Forelimb muscle (tissue), 1 donor: Measurements from ENCODE around the gene LIX1. TPM values are rescaled to one million over a fixed set of nuclear protein-coding genes. Genes with fewer than 3 reads are reported as not detected.
"Not testable (repeated sequence)": the region's sequence is repeated elsewhere in the genome, so short reads cannot be mapped to it uniquely, and the experiment has no call there.

Experiments
- DNase-seq: peaks from one replicate; pipeline ENCODE4 v3.0.0-alpha.2; 2013; ENCODE audit warnings: low read depth
- polyA plus RNA-seq: library from polyadenylated mRNA; unstranded; fragments of 120-200 nt; gene quantifications from one replicate; pipeline ENCODE4 v1.2.1, GENCODE V29; 2013; ENCODE audit not compliant: insufficient read length

LIX1 gene
- polyA plus RNA-seq, 1 donor = 4.2 TPM

DNA sequence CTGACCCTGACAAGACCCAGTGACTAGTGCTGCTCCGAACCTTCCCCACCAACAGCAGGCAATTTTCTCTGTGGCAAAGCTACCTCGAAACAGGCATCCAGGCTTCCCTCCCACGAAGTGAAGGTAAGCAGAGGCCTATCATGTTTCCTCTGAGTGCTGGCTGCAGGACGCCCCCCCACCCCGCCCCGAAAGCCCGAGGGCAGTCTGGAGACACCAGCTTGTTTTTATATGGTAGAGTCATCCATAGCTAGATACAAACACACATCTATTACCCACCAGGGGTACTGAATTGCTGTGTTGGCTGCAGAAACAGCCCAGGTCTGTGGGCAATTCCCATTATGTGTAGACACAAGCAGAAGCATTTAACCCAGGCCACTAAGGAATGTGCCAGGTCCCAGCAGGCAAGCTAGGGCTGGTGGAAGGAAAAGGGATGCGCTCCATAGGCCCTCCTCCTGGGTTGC lies 40.4 kb downstream of the LIX1 start:
- DNase-seq = no peak

GRCh38 chr5:97101189-97101910 lies 41.1 kb downstream of the LIX1 start:
- DNase-seq = no peak

DNA sequence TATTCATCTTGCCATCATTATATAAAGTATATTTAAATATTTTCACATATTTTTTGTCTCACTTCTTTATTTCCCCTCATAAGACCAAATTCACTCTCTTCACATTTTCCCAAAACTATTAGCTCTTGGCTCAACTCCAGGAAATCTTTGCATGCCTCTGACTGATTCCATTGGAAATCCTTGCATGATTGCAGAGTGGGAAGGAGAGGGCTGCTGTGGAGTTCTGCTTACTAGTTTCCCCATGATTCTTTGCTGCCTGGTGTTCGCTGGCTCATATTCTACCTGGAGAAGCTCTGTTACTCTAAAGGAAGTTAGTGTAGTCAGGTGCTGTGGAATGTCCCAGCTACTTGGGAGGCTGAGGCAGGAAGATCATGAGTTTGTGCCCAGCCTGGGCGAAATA lies 41.9 kb downstream of the LIX1 start:
- DNase-seq = no peak

- no peak for DNase-seq
Measured at GRCh38 chr5:97098922-97099321, 43.5 kb downstream of the LIX1 start.

- DNase-seq = no peak
Measured at GRCh38 chr5:97097326-97098230, 44.8 kb downstream of the LIX1 start.

- no peak for DNase-seq
Measured at GRCh38 chr5:97096846-97097245, 45.6 kb downstream of the LIX1 start.

- DNase-seq = no peak
Measured at GRCh38 chr5:97096191-97096590, 46.2 kb downstream of the LIX1 start.

- no peak for DNase-seq
Measured at GRCh38 chr5:97095318-97095732, 47.1 kb downstream of the LIX1 start.

GRCh38 chr5:97094579-97095317 lies 47.7 kb downstream of the LIX1 start:
- DNase-seq = no peak

DNA sequence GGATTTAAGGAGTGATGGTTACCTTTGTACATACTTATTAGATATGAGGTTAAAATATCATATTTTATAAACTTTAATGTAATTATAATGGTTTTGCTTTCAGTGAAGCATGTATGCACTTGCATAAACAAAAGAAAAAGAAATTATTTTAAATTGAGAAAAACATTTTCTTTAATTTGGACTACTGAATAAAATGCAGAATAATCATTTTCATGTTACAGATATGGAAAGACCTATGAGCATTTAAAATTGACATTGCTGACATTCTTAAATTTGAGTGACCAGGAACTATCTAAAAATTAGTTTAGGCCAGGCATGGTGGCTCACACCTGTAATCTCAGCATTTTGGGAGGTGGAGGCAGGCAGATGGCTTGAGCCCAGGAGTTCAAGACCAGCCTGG lies 49.2 kb downstream of the LIX1 start:
- no peak for DNase-seq

DNA sequence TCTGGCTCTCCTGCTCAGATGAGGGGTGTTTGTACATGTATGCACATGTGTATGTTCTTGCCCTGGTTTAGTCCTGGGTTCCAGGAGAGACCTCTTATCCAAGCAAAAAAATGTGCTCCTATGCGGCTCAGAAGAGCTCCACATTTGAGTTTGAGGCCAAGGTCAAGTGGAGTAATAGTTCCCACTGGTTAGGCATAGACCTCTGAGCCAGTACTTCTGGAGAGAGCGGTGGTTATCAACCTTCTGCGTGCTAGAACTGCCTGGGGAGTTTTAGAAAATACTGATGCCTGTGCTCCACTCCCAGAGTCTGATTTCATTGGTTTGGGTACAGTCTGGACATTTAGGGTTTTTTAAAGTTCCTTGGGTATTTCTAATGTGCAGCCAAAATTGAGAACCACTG lies 51.5 kb downstream of the LIX1 start:
- no peak for DNase-seq

DNA sequence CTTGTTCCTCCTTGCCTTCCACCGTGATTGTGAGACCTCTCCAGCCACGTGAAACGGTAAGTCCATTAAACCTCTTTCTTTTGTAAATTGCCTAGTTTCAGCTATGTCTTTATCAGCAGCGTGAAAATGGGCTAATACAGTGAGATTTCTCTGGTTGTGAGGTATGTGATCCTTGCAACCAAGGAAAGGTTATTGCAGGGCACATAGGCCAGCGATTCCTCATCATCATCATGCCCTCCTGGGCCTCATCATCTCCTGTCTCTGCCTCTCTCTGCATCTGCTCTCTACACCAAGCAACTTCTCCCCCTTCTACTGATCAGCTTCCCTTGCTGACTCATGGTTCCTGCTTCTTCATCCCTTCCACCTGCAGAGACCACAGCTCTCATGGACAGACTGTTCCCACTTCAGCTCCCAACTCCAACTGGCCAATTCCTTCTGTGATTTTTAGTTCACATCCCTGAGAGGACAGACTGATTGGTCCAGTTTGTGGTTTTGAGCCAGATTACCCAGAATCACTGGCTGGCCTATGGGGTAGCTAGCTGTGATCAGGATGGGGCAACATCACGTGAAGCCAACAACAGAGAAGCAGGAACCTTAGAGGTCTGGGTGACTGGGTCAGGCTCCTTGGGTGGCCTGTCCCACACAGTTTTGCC lies 53.1 kb downstream of the LIX1 start:
- DNase-seq = no peak

GRCh38 chr5:97088774-97089148 lies 53.6 kb downstream of the LIX1 start:
- DNase-seq = no peak

DNA sequence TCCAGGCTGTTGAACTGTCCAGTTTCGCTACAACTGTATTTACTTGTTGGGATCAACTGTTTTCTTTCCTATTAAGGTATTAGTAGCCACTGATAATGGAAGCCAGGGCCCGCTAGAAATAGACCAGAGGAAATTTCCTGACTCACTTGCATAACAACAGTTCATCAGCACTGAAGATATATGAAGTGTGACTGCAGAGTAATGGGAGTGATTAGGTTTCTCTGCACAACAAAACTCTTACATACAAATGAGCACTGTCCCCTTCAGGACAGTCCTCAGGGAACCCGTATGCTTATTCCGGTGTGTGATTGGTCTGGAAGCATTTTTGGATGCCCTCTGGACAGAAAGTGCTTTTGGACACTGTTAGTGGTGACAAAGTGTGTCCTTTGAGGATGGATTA lies 55.3 kb downstream of the LIX1 start:
- DNase-seq = no peak

DNA sequence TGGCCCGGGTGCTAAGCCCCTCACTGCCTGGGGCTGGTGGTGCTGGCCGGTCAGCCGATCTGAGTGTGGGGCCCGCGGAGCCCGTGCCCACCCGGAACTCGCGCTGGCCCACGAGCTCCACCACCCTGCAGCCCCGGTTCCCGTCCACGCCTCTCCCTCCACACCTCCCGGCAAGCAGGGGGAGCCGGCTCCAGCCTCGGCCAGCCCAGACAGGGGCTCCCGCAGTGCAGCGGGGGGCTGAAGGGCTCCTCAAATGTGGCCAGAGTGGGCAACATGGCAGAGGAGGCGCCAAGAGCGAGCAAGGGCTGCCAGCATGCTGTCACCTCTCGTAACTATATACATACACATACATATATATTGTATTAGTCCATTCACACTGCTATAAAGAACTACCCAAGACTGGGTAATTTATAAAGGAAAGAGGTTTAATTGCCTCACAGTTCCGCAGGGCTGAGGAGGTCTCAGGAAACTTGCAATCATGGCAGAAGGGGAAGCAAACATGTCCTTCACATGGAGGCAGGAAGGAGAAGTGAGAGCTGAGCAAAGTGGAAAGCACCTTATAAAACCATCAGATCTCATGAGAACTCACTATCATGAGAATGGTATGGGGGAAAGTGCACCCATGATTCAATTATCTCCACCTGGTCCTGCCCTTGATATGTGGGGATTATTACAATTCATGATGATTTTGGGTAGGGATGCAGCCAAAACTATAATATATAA lies 56.8 kb downstream of the LIX1 start:
- DNase-seq = no peak

DNA sequence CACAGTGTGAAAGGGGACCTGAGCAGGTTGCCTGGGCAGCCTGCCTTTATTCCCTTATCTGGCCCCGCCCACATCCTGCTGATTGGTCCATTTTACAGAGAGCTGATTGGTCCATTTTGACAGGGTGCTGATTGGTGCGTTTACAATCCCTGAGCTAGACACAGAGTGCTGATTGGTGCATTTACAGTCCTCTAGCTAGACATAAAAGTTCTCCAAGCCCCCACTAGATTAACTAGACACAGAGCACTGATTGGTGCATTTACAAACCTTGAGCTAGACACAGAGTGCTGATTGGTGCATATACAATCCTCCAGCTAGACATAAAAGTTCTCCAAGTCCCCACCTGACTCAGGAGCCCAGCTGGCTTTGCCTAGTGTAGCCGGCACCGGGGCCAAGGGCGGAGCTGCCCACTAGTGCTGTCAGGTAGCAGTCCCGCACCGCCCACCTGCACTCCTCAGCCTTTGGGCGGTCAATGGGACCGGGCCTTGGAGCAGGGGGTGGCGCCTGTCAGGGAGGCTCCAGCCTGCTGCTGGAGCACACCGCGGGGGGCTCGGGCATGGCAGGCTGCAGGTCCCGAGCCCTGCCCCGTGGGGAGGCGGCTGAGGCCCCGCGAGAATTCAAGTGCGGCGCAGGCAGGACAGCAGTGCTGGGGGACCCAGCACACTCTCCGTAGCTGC lies 57.5 kb downstream of the LIX1 start:
- DNase-seq = not testable (repeated sequence)

GRCh38 chr5:97078958-97079743 lies 63.3 kb downstream of the LIX1 start:
- DNase-seq = no peak

DNA sequence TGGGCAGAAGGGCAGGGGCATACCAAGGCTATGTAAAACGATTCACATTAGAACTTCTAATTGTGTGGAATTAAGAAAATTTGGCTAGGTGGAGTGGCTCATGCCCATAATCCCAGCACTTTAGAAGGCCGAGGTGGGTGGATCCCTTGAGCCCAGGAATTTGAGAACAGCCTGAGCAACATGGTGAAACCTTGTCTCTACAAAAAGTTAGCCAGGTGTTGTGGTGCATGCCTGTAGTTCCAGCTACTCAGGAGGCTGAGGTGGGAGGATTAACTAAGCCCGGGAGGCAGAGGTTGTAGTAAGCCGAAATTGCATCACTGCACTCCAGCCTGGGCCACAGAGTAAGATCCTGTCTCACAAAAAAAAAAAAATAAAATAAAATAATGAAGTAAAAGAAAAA lies 65.2 kb downstream of the LIX1 start:
- no peak for DNase-seq

GRCh38 chr5:97076098-97076497 lies 66.3 kb downstream of the LIX1 start:
- no peak for DNase-seq

DNA sequence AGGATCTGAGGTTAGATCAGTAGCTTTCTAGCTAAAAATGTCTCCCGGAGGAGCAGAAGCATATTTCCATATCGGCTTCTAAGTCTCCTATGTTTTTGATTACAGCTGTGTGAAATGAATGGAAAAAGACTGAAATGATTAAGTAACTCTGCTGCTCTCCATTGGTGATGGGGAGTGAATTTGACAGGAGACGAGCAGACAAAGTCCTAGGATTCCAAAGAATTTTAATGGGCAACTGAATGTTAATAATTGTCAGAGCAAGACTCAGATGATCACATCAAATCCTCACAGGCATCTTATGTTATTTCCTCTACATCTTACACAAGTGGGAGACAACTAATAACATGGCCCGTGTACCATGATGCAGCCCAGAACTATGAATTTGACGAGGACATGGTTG lies 66.8 kb downstream of the LIX1 start:
- DNase-seq = no peak
